Measurements from ENCODE around the gene IFNGR1. TPM values are rescaled to one million over a fixed set of nuclear protein-coding genes. Genes with fewer than 3 reads are reported as not detected.
"Not testable (repeated sequence)": the region's sequence is repeated elsewhere in the genome, so short reads cannot be mapped to it uniquely, and the experiment has no call there.

The IFNGR1 gene
- total and polyA plus RNA-seq, 4 donors = 60.4 to 136 (median 92.4) TPM

DNA sequence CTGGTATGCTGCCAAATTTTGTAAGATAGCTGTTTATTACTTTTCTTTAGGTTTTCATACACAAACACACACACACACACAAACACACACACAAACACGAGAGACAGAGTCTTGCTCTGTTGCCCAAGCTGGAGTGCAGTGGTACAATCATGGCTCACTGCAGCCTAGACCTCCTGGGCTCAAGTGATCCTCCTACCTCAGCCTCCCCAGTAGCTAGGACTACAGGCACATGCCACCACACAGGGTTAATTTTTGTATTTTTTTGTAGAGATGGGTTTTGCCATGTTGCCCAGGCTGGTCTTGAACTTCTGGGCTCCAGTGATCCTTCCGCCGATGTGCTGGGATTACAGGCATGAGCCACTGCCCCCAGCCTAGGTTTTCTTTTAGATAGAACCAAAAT lies 3.6 kb downstream of the IFNGR1 start:
- H3K4me1 ChIP-seq (ENCODE audit: control insufficient read depth, insufficient read depth, low read length); H3K4me3 ChIP-seq (ENCODE audit: low read depth, low read length); H3K27me3 ChIP-seq (ENCODE audit: control insufficient read depth, insufficient read depth, low read length); DNase-seq (ENCODE audit: low read depth in 4 of 6, low spot score in 6 of 6); H3K36me3 ChIP-seq (ENCODE audit: control insufficient read depth, insufficient read depth, low read length); H3K9me3 ChIP-seq (ENCODE audit: control insufficient read depth, insufficient read depth, low read length); H3K27ac ChIP-seq (ENCODE audit: low read depth, low read length): not testable (repeated sequence)
- 81% methylated on average over 3 of the region's 3 CpGs for WGBS (ENCODE audit: insufficient coverage)

DNA sequence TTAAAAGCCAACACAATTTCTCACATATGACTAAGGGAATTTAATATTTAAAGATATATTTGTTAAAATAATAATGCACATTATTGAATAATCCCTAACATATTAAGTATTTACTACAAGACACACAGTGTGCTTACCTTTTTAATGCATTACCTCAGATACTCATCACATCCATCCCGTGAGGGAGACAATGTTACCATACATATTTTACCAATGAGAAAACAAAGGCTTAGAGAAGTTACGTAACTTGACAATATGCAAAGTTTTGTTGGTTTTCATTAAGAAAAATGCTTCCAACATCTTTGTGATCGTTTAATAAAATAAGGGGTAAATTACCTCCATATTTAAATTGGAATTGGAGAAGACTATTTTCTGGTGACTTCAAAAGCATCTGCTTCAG lies 4.3 kb downstream of the IFNGR1 start:
- no peak for DNase-seq (ENCODE audit: low read depth in 4 of 6, low spot score in 6 of 6)
- Histone ChIP-seq H3K27ac (ENCODE audit: low read depth, low read length) (no peak overlapping the region), H3K4me1 (ENCODE audit: control insufficient read depth, insufficient read depth, low read length) (peaks cover 7% of the 10 kb centered on the region), H3K36me3 (ENCODE audit: control insufficient read depth, insufficient read depth, low read length) (no peaks in the 10 kb centered on the region), H3K9me3 (ENCODE audit: control insufficient read depth, insufficient read depth, low read length) (no peaks in the 10 kb centered on the region), H3K4me3 (ENCODE audit: low read depth, low read length) (no peak overlapping the region), H3K27me3 (ENCODE audit: control insufficient read depth, insufficient read depth, low read length) (no peaks in the 10 kb centered on the region)
- WGBS (ENCODE audit: insufficient coverage) = no CpG with 5 or more reads among the region's 3 CpGs

DNA sequence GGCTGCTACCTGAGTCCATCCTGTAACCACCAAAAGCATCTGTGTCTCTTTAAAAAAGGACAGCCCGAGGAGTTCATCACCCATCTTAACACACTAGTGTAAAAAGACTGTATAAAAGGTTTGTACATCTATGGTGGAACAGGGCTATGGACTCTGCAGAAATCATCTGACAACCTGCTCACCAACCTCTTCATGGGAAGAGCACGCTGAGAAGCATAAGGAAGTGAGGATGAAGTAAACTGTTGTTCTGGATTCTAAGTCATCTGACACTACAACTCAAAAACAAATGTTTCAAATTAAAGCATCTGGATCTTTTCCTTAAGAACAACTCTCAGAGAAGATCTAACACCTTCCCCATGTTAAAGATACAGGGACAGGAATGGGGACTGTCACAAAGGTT lies 5.4 kb downstream of the IFNGR1 start:
- no peak for DNase-seq (ENCODE audit: low read depth in 4 of 6, low spot score in 6 of 6)
- Histone ChIP-seq H3K27me3 (ENCODE audit: control insufficient read depth, insufficient read depth, low read length) (no peaks in the 10 kb centered on the region), H3K36me3 (ENCODE audit: control insufficient read depth, insufficient read depth, low read length) (no peaks in the 10 kb centered on the region), H3K9me3 (ENCODE audit: control insufficient read depth, insufficient read depth, low read length) (no peaks in the 10 kb centered on the region), H3K4me1 (ENCODE audit: control insufficient read depth, insufficient read depth, low read length) (peaks cover 7% of the 10 kb centered on the region), H3K27ac (ENCODE audit: low read depth, low read length) (no peak overlapping the region), H3K4me3 (ENCODE audit: low read depth, low read length) (no peak overlapping the region)
- no CpG with 5 or more reads among the region's 2 CpGs for WGBS (ENCODE audit: insufficient coverage)

DNA sequence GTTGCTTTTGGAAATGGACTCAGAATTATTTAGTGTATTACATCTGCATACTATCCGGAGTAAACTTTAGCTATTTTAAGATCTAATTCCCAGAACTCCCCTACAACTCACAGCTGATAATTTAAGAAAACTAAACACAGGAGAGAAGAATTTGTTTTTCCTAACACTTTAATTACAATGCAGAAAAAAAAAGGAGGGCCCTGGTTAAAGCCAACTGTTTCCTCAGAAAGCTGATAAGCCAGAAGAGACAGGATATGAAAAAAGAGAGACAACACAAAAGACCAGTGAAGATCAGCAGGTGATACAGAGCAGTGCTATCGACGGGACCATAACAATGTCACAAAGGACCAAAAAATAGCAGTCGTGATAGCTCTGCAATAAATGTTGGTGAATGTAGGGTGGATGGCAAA lies 5.8 kb downstream of the IFNGR1 start:
- no peak for DNase-seq (ENCODE audit: low read depth in 4 of 6, low spot score in 6 of 6)
- Histone ChIP-seq H3K36me3 (ENCODE audit: control insufficient read depth, insufficient read depth, low read length) (no peaks in the 10 kb centered on the region), H3K9me3 (ENCODE audit: control insufficient read depth, insufficient read depth, low read length) (peaks cover under 1% of the 10 kb centered on the region), H3K4me1 (ENCODE audit: control insufficient read depth, insufficient read depth, low read length) (peaks cover 6% of the 10 kb centered on the region), H3K27me3 (ENCODE audit: control insufficient read depth, insufficient read depth, low read length) (no peaks in the 10 kb centered on the region), H3K27ac (ENCODE audit: low read depth, low read length) (no peak overlapping the region), H3K4me3 (ENCODE audit: low read depth, low read length) (no peak overlapping the region)
- 90% methylated on average over 3 of the region's 4 CpGs for WGBS (ENCODE audit: insufficient coverage)

DNA sequence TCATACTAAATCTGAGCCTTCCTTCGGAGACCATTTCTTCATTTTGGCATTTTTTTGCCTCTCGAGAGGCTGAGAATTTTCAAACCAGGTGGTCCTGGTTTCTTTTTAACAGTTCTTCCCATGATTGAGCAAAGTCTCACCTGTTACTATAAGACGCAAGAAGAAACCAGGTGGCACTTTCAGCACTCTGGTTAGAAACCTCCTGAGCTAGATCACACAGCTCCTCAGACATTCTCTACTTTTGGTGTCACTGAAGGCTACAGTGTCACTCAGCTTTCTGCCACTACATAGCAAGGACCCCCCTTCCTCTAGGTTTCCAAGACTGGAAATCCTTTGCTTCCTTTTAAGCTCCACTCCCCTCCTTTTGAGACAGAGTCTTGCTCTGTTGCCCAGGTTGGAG lies 7.3 kb downstream of the IFNGR1 start:
- DNase-seq (ENCODE audit: low read depth in 4 of 6, low spot score in 6 of 6) = no peak
- no peaks in the 10 kb centered on the region for H3K4me1 ChIP-seq (ENCODE audit: control insufficient read depth, insufficient read depth, low read length)
- no peaks in the 10 kb centered on the region for H3K27me3 ChIP-seq (ENCODE audit: control insufficient read depth, insufficient read depth, low read length)
- no peak overlapping the region for H3K27ac ChIP-seq (ENCODE audit: low read depth, low read length)
- peaks cover 3% of the 10 kb centered on the region for H3K9me3 ChIP-seq (ENCODE audit: control insufficient read depth, insufficient read depth, low read length)
- H3K36me3 ChIP-seq (ENCODE audit: control insufficient read depth, insufficient read depth, low read length) = no peaks in the 10 kb centered on the region
- H3K4me3 ChIP-seq (ENCODE audit: low read depth, low read length) = no peak overlapping the region
- 100% methylated on average over 3 of the region's 3 CpGs for whole genome bisulfite sequencing (ENCODE audit: insufficient coverage)

DNA sequence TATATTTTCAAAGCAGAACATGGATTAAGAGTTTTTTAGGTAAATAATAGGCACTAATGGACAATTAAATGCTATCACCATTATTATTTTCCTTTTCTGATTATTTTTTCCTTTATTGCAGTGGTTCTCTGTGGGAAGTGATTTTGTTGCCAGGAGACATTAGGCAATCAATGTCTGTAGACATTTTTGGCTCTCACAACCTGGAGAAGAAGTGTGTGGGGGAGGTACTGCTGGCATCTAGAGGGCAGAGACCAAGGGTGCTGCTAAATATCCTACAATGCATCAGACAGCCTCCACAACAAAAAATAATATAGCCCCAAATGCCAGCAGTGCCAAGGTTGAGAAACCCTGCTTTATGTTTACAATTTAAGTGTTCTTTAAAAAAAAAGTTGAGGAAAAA lies 8.3 kb downstream of the IFNGR1 start:
- no peaks in the 10 kb centered on the region for H3K36me3 ChIP-seq (ENCODE audit: control insufficient read depth, insufficient read depth, low read length)
- no peaks in the 10 kb centered on the region for H3K27me3 ChIP-seq (ENCODE audit: control insufficient read depth, insufficient read depth, low read length)
- H3K27ac ChIP-seq (ENCODE audit: low read depth, low read length) = no peak overlapping the region
- no peak for DNase-seq (ENCODE audit: low read depth in 4 of 6, low spot score in 6 of 6)
- H3K4me1 ChIP-seq (ENCODE audit: control insufficient read depth, insufficient read depth, low read length) = no peaks in the 10 kb centered on the region
- no peak overlapping the region for H3K4me3 ChIP-seq (ENCODE audit: low read depth, low read length)
- H3K9me3 ChIP-seq (ENCODE audit: control insufficient read depth, insufficient read depth, low read length) = peaks cover 3% of the 10 kb centered on the region

DNA sequence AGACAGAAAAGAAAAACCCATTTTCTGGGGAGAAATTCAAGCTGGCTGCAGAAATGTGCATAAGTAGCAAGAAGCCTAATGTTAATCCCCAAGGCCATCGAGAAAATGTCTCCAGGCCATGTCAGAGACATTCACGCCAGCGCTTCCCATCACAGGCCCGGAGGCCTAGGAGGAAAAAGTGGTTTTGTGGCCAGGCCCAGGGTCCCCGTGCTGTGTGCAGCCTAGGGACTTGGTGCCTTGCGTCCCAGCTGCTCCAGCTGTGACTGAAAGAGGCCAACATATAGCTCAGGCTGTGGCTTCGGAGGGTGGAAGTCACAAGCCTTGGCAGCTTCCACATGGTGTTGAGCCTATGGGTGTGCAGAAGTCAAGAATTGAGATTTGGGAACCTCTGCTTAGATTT lies 10.9 kb downstream of the IFNGR1 start:
- Histone ChIP-seq H3K27ac (ENCODE audit: low read depth, low read length) (no peak overlapping the region), H3K9me3 (ENCODE audit: control insufficient read depth, insufficient read depth, low read length) (peaks cover 3% of the 10 kb centered on the region), H3K4me1 (ENCODE audit: control insufficient read depth, insufficient read depth, low read length) (no peaks in the 10 kb centered on the region), H3K36me3 (ENCODE audit: control insufficient read depth, insufficient read depth, low read length) (peaks cover 4% of the 10 kb centered on the region), H3K4me3 (ENCODE audit: low read depth, low read length) (no peak overlapping the region), H3K27me3 (ENCODE audit: control insufficient read depth, insufficient read depth, low read length) (no peaks in the 10 kb centered on the region)
- DNase-seq (ENCODE audit: low read depth in 4 of 6, low spot score in 6 of 6) = no peak
- WGBS (ENCODE audit: insufficient coverage) = 97% methylated on average over 7 of the region's 7 CpGs

DNA sequence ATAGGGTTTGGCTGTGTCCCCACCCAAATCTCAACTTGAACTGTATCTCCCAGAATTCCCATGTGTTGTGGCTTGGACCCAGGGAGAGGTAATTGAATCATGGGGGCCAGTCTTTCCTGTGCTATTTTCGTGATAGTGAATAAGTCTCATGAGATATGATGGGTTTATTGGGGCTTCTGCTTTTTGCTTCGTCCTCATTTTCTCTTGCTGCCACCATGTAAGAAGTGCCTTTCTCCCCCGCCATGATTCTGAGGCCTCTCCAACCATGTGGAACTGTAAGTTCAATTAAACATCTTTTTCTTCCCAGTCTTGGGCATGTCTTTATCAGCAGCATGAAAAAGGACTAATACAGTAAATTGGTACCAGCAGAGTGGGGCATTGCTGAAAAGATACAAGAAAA lies 11.7 kb downstream of the IFNGR1 start:
- not testable (repeated sequence) for H3K27ac ChIP-seq (ENCODE audit: low read depth, low read length); H3K36me3 ChIP-seq (ENCODE audit: control insufficient read depth, insufficient read depth, low read length)
- 100% methylated on average over 1 of the region's 3 CpGs for WGBS (ENCODE audit: insufficient coverage)

DNA sequence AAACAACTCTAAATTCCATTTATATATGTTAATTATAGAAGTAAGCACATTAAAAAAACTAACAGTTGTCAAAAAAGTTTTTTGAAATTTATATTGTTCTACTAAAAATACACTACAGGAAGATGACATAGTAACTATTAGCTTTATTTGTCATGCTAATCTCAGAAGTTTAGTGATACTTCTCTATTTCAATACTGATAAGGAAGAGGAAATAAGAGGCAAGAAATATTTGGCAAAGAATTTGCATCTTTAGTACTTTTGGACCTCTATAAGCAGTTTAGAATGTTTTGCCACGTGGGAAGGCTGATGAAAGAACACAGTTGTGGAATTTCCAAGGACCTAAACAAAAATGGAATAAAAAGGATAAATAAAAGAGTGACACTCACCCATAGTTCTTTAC lies 12.6 kb downstream of the IFNGR1 start:
- Histone ChIP-seq H3K36me3 (ENCODE audit: control insufficient read depth, insufficient read depth, low read length) (peaks cover 6% of the 10 kb centered on the region), H3K27ac (ENCODE audit: low read depth, low read length) (no peak overlapping the region)
- WGBS (ENCODE audit: insufficient coverage) = no CpG with 5 or more reads among the region's 1 CpG

More for the DNA sequence above, 11.7 kb downstream of the IFNGR1 start:
- H3K9me3 ChIP-seq (ENCODE audit: control insufficient read depth, insufficient read depth, low read length); H3K27me3 ChIP-seq (ENCODE audit: control insufficient read depth, insufficient read depth, low read length); H3K4me1 ChIP-seq (ENCODE audit: control insufficient read depth, insufficient read depth, low read length); DNase-seq (ENCODE audit: low read depth in 4 of 6, low spot score in 6 of 6); H3K4me3 ChIP-seq (ENCODE audit: low read depth, low read length): not testable (repeated sequence)

DNA sequence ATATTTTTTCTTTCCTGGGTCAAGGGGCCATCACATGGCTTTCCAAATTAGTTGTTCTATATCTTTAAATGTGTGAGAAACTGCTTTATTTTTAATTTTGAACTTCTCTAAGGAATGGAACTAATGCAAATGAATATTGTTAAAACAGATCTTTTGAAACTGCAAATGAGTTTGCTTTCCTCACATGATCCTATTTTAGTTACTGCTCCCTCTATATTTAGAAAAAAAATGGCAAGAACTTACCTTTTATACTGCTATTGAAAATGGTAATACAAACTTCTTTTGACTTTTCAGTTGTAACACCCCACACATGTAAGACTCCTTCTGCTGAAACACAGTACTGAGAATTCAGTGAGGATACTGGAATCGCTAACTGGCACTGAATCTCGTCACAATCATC lies 15.9 kb downstream of the IFNGR1 start:
- Histone ChIP-seq H3K27me3 (ENCODE audit: control insufficient read depth, insufficient read depth, low read length) (no peaks in the 10 kb centered on the region), H3K4me1 (ENCODE audit: control insufficient read depth, insufficient read depth, low read length) (no peaks in the 10 kb centered on the region), H3K9me3 (ENCODE audit: control insufficient read depth, insufficient read depth, low read length) (peaks cover 2% of the 10 kb centered on the region), H3K4me3 (ENCODE audit: low read depth, low read length) (no peak overlapping the region), H3K27ac (ENCODE audit: low read depth, low read length) (no peak overlapping the region), H3K36me3 (ENCODE audit: control insufficient read depth, insufficient read depth, low read length) (peaks cover 9% of the 10 kb centered on the region)
- no peak for DNase-seq (ENCODE audit: low read depth in 4 of 6, low spot score in 6 of 6)
- WGBS (ENCODE audit: insufficient coverage) = no CpG with 5 or more reads among the region's 2 CpGs

More for the DNA sequence above, 12.6 kb downstream of the IFNGR1 start:
- DNase-seq (ENCODE audit: low read depth in 4 of 6, low spot score in 6 of 6) = no peak
- H3K4me1 ChIP-seq (ENCODE audit: control insufficient read depth, insufficient read depth, low read length) = no peaks in the 10 kb centered on the region
- H3K4me3 ChIP-seq (ENCODE audit: low read depth, low read length) = no peak overlapping the region
- H3K27me3 ChIP-seq (ENCODE audit: control insufficient read depth, insufficient read depth, low read length) = no peaks in the 10 kb centered on the region
- peaks cover 3% of the 10 kb centered on the region for H3K9me3 ChIP-seq (ENCODE audit: control insufficient read depth, insufficient read depth, low read length)
